IPS-18c (cell line): ENCODE data around the gene RYR3.

ENCODE experiments used
- H3K4me3 ChIP-seq: 2 replicates; pipeline ENCODE4 v1.7.0; 2013; ENCODE audit warnings: low read depth, mild to moderate bottlenecking, low read length, moderate library complexity; ENCODE audit not compliant: insufficient read depth
- H3K9me3 ChIP-seq: one replicate; pipeline ENCODE4 v1.6.1; 2013; ENCODE audit warnings: mild to moderate bottlenecking, low read length, moderate library complexity; ENCODE audit not compliant: control insufficient read depth, insufficient read depth

RYR3 gene

DNA sequence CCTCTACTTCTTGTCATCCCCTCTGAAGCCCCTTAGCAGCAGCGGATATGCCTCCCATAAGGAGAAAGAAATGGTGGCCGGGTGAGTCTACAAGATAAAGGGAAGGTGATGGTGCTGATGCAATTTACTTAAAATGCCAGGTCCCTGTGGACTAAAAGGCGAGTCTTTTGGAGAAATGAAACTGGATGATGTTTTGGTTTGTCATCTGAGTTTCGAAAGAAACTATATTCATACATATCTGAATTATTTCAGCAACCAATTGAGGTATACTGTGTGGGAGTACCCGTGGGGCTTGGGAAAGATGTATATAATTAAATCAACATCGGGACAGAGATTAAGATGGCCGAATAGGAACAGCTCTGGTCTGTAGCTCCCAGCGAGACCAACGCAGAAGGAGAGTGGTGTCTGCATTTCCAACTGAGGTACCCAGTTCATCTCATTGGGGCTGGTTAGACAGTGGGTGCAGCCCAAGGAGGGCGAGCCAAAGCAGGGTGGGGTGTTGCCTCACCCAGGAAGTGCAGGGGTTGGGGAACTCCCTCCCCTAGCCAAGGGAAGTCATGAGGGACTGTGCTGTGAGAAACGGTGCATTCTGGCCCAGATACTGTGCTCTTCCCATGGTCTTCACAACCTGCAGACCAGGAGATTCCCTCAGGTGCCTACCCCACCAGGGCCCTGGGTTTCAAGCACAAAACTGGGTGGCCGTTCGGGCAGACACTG lies 446.9 kb downstream of the RYR3 start:
- Histone ChIP-seq H3K4me3 (no peak overlapping the region), H3K9me3 (no peaks in the 10 kb centered on the region)

DNA sequence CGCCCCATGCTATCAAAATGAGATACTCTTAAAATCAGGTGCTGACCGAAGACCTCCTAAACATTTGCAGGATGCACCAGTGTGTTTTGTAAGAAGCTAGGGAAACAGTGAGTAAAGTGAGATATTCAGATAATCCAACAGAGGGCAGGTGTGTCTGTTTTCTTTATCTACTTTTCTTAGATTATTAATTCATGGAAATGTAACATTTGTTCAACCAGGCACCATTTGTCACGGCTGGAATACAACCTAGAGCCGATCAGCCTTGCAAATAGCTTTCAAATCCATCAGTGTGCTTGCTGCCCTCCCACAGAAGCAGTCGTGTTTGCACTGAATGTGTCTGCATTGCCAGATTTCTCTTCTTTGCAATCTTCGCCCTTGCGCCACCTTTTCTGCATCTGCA lies 455.6 kb downstream of the RYR3 start:
- no peaks in the 10 kb centered on the region for H3K9me3 ChIP-seq
- no peak overlapping the region for H3K4me3 ChIP-seq

DNA sequence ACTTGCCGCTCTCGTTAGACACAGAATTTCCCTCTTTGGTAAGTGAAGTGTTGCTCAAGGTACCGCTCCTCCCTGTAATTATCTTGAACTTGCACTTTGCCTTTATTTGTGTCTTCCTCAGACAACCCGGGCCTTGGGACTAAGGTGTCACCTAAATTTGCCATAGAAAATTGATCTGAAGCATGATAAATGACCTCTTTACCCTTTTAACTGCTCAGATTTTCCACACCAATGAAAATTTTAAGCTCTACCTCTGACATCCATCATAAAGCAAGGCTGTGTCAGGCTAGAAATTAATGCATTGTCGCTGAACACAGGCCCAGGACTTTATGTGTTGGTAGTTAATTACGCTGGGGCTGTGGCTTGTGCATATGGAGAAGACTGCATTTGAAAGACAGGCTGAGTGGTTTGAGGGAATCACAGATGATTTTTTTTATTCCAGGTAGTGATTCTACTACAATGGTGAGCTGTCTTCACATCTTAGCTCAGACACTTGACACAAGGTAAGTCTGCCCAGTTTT lies 458.0 kb downstream of the RYR3 start:
- no peak overlapping the region for H3K4me3 ChIP-seq
- H3K9me3 ChIP-seq: no peaks in the 10 kb centered on the region

DNA sequence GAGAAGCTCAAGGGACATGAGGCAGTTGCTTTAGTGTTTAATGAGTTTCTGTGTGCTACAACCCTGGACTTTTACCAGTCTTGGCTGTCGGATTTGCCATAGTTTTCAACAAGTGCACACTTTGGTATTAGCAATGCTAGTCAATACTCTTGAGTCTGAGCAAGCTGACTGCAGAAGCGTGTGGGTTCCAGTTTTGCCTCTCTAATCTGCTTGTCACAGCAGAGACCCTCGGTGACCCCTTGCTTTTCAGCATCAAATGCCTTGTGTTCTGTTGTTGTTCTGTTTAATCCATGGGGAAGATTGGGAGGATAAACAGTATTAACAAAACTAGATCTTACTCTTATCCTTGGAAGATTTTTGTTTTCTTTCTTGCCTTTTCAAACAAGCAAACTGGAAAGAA lies 463.2 kb downstream of the RYR3 start:
- no peaks in the 10 kb centered on the region for H3K9me3 ChIP-seq
- H3K4me3 ChIP-seq: no peak overlapping the region

DNA sequence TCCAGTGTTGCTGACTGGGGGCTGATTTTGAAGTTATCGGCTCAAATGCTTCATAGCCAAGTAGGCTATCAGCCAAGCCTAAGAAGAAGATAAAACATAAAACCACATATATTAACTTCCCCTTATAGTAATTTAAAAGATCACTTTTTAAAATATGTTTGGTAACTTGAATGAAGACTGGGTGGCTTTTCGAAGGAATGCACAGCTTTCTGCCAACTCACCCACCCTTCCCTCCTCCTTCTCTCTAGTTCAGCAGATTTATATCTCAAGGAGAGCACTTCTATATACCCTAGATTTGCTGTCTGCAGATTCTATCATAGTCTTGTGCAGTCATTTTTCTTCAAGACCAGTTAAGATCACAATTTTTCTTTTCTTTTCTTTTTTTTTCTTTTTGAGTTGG lies 468.1 kb downstream of the RYR3 start:
- no peak overlapping the region for H3K4me3 ChIP-seq
- no peaks in the 10 kb centered on the region for H3K9me3 ChIP-seq

DNA sequence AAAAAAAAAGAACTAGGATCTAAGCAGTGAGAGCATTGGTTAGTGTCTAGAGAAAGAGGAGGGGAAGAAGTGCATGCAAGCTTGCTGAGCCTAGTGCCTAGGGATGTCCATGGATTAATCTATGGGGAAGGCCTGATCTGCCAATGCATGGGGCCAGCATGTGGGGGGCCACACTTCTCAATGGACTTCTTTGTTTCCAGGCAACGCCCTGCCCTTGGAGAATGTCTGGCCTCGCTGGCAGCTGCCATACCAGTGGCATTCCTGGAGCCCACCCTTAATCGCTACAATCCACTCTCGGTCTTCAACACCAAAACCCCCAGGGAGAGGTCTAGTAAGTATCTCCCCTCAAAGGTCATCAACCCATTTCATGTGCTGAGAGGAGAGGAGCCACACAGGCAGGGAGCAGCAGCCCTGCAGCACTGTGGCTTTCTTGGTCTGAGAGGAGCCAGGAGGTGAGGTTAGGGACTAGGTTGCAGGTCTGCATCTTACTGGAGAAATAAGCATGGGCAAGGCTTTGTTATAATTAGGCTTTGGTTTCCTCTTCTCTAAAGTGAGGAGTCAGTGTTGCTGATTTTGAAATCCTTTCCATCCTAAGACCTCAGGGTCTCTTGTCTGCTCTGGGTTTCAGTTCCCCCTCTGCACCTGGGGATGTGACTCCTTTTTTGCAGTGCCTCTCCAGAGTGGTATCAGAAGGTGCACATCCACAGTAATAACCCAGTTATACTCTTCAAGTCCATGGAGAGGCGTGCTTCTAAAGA lies 469.4 kb downstream of the RYR3 start:
- Histone ChIP-seq H3K4me3 (no peak overlapping the region), H3K9me3 (no peaks in the 10 kb centered on the region)

DNA sequence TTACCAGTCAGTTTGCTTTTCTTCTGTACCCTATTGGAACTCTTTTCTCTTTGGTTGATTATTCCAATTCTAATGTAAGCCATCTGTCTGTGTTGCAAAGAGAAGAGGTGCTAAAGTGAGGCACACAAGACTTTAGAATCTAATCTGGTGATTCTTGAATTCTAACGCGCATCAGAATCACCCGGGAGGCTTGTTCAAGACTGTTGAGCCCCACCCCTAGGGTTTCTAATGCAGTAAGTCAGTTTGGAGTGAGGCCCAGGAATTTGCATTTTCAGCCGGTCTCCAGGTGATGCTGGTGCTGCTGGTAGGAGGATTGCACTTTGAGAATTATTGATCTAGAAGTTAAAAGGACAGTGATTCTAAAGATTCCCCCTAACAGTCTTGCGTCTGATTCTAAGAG lies 472.2 kb downstream of the RYR3 start:
- Histone ChIP-seq H3K9me3 (no peaks in the 10 kb centered on the region), H3K4me3 (no peak overlapping the region)

DNA sequence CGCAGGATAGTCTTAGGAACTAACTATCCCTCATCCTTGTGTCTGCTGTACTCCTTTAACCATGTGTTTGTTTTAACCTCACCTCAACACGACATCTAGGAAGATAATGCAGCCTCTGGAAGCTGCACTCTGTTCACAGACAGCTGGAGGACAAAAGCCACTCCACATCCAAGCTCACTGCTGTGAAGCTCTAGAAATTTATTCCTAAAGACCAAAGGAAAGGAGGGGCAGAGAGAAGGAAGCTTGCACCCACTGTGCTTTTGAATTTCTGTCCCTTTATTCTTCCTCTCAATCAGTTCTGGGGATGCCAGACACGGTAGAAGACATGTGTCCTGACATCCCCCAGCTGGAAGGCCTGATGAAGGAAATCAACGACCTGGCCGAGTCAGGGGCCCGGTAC lies 474.6 kb downstream of the RYR3 start:
- Histone ChIP-seq H3K9me3 (no peaks in the 10 kb centered on the region), H3K4me3 (no peak overlapping the region)

DNA sequence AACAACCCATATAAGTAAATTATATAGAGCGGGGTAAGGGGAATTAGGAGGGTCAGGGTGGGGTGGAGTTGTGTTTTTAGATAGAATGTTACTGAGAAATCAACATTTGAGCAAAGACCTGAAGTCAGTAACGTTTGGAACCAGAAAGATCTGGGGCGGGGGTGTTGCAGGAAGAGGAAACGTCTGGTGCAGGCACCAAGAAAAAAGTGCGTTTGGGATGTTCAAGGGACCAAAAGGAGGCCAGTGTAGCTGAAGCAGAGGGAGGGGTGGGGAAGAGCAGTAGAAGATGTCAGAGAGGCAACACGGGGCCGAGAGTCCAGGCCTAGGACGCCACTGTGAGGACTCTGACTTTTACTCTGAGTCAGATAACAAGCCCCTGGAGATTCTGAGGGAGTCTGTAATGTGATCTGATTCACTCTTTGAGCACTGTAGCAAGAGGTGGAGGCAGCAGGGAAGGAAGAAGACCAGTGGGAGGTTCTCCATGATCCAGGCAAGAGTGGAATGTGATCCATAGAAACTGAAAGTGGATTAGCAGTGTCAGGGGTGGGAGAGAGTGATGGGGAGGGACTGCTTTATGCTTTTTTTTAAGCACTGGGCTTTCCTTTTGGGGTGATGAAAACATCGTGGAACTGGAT lies 478.3 kb downstream of the RYR3 start:
- no peaks in the 10 kb centered on the region for H3K9me3 ChIP-seq
- no peak overlapping the region for H3K4me3 ChIP-seq

DNA sequence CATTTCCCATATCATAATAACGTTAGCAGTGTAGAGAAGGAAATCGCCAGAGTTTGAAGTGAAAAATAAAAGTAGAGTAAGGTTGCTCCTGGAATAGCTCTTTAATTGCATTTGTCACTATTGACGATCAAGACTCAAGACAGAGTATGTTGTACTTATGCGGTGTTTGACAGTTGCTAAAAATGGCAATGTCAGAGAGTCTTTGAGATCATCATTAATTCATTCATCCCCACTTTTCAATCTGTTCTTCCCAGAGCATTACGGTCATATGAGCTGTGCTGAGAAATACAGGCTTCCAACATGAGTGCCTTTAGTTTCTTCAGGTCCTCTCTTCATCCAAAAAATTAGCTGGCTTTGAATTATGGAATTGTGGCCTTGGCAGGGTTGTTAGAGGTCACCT lies 483.7 kb downstream of the RYR3 start:
- H3K4me3 ChIP-seq: no peak overlapping the region
- no peaks in the 10 kb centered on the region for H3K9me3 ChIP-seq

DNA sequence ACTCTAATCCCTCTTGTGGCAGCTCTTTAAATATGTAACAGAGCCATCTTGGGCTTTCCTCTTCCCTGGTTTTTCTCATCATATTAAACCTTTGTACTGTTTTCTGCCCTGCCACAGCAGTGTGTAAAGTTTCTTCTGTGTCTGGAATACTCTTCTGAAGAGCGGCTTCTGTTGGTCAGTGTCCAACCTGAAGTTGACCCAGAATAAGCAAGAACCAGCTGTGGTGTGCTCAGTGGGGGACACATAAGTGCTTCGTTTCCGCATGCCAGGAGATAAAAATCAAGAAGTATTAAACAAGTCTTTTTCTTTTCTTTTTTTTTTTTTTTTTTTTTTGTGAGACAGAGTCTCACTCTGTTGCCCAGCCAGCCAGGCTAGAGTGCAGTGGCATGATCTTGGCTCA lies 484.3 kb downstream of the RYR3 start:
- Histone ChIP-seq H3K4me3 (no peak overlapping the region), H3K9me3 (no peaks in the 10 kb centered on the region)

DNA sequence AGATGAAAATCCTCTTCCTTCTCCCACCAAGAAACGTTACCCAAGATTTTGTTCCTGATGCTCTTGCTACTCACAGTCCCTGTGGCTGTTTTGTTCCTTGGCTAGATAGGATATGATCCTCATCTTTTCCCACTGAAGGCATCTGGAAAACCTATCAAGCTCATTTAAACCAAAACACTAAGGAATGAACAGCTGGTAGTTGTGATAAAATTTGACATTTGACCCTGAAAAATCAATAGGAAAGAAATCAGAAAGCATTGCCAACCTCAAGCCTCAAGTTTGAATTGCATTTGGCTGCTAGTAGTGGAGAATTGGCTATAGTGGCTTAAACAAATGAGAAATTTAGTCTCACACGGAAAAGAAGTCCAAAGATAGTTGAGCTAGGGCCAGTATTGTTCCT lies 486.9 kb downstream of the RYR3 start:
- no peak overlapping the region for H3K4me3 ChIP-seq
- no peaks in the 10 kb centered on the region for H3K9me3 ChIP-seq

DNA sequence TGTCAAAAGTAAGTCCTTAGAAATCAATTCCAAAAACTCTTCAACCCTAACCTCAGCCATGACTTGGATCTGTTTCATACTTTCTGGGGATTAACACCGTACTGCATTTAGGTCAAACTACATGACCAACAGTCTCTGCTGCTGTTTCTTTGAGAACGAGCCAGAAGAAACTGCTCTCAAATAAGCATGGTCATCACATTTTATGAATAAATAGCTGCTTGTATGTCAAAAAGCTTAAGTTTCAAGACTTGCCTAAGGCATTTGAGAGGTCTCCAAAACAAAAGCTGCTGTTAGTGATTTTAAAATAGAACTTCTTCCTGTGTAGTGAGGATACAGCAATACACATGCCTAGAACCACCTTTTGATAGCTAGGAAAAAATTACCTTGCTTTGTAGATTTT lies 491.2 kb downstream of the RYR3 start:
- Histone ChIP-seq H3K9me3 (no peaks in the 10 kb centered on the region), H3K4me3 (no peak overlapping the region)

DNA sequence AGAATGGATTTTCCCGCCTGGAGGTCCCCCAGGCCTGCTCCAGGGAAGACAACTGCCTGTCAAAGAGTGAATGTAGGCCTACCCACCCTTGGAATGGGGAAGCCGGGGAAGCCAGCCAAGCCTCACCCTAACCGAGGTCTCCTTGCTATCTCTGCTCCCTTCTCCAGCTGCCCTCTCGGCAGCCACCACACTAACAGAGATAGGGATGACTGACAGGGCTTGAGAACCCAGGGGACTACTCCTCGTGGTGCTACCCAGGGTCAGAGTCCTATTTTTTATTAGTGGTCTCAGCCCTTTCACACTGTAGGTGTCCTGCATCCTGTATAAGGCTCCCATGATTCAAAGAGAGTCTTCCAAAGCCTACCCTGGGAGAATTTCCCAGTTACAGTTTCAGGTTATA lies 496.9 kb downstream of the RYR3 start:
- Histone ChIP-seq H3K9me3 (no peaks in the 10 kb centered on the region), H3K4me3 (no peak overlapping the region)

DNA sequence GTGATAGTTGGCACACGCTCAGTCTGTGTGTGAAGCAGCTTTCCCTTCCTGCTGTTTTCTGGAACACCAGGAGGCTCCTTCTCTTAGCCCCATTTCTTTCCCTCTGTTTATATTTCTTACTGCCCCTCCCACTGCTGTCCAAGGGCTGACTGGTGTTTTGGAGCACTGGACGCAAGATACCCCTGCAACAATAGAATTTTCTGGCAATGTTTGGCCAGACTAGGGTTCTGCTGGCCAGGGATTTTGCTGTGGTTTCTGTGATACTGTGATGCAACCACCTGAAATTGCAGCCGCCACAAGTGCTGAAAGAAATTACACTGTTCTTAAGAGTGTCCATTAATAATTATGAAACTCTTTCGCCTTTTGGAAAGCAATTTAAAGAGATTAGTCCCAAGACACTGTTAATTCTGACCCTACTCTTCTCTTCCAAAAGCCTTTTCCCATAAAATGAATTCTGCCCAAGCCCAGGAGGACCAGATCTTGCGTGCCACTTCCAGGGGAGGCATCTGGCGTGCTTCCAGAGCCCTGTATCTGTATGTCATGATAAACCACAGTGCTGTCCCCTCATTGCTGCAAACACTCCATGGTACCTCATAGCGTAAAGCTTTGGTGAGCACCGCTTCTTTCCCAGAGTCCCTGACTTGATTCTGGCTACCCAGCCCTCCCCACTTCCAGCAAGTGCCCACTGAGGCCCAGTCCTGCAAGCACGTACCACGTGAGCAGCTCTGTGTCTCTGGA lies 498.1 kb downstream of the RYR3 start:
- no peak overlapping the region for H3K4me3 ChIP-seq

DNA sequence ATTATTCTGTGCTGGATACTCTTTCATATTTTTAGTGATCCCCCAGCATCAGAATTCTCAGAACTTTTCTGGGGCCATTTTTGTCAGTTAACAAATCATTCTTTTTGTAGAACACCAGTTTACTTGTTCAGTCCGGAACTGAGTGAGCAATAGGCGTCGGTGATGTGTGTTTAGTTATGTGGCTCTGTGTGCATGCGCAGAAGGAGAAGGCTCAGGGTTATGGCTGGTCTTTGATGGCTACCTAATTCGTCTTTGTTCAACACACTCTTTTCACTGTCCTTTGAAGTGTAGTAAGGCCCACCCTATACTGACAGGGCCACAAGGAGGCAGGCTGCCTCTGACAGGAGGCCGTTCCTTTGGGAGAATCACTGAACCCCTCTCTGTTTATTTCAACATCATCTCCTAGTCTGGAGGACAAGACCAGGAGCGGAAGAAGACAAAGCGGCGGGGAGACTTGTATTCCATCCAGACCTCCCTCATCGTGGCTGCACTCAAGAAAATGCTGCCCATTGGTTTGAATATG lies 499.4 kb downstream of the RYR3 start:
- Histone ChIP-seq H3K4me3 (no peak overlapping the region), H3K9me3 (no peaks in the 10 kb centered on the region)

More for the DNA sequence above, 498.1 kb downstream of the RYR3 start:
- no peaks in the 10 kb centered on the region for H3K9me3 ChIP-seq

DNA sequence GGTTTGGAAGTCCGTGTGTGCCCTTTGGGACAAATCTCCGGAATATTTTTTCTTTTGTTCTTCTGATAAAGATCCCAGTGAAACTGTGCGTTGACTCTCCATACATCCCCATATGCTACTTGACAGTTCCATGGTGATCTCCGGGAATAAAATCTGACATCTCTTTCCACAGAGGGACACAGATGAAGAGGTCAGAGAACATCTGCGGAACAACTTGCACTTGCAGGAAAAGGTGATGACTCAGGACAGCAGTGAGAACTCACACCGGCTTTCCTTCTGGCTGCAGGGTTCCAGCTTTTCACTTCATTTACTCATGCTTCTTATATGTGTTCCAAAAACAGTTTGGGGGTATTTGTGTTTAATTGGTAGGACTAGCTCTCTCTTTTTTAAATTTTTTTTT lies 500.0 kb downstream of the RYR3 start:
- Histone ChIP-seq H3K9me3 (no peaks in the 10 kb centered on the region), H3K4me3 (no peak overlapping the region)
